B cell (primary cell): ENCODE results near the gene PEPD.

ENCODE experiments used
- CTCF ChIP-seq: fragments of 200-600 bp; IDR thresholded peaks from one replicate; pipeline ENCODE4 v1.8.0; 2022; ENCODE audit warnings: antibody characterized with exemption, mild to moderate bottlenecking
- EZH2 ChIP-seq: IDR thresholded peaks from 2 replicates; pipeline ENCODE4 v1.6.1; 2012; ENCODE audit warnings: borderline replicate concordance, low read depth, mild to moderate bottlenecking, moderate library complexity, low read length; ENCODE audit not compliant: insufficient read depth, poor library complexity, severe bottlenecking

DNA sequence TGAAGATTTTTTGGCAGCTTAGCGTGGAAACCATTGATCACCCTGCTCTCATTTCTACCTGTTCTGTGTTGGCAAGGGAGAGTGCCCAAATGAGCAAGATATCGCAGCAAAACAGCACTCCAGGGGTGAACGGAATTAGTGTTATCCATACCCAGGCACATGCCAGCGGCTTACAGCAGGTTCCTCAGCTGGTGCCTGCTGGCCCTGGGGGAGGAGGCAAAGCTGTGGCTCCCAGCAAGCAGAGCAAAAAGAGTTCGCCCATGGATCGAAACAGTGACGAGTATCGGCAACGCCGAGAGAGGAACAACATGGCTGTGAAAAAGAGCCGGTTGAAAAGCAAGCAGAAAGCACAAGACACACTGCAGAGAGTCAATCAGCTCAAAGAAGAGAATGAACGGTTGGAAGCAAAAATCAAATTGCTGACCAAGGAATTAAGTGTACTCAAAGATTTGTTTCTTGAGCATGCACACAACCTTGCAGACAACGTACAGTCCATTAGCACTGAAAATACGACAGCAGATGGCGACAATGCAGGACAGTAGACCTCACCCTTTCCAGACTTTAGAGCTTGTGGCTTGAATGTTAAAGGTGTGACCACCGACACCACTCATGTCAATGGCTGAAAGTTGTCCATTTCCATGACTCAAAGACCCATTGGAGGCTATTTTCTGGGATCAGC lies 142.3 kb downstream of the PEPD start:
- TF ChIP-seq CTCF: no peak
- no peak for TF ChIP-seq EZH2
